ENCODE results near the gene RIMS3. TPM values are rescaled to one million over a fixed set of nuclear protein-coding genes. Genes with fewer than 3 reads are reported as not detected.
"Not testable (repeated sequence)": the region's sequence is repeated elsewhere in the genome, so short reads cannot be mapped to it uniquely, and the experiment has no call there.

Gene RIMS3
- 1.6 TPM for total RNA-seq
- long read RNA-seq, full-length matches to known transcripts, result 2 of 2 reads
- long read RNA-seq, partial matches to known transcripts, result 0 of 2 reads
- long read RNA-seq, other reads (novel, unspliced or antisense), result 0 of 2 reads

DNA sequence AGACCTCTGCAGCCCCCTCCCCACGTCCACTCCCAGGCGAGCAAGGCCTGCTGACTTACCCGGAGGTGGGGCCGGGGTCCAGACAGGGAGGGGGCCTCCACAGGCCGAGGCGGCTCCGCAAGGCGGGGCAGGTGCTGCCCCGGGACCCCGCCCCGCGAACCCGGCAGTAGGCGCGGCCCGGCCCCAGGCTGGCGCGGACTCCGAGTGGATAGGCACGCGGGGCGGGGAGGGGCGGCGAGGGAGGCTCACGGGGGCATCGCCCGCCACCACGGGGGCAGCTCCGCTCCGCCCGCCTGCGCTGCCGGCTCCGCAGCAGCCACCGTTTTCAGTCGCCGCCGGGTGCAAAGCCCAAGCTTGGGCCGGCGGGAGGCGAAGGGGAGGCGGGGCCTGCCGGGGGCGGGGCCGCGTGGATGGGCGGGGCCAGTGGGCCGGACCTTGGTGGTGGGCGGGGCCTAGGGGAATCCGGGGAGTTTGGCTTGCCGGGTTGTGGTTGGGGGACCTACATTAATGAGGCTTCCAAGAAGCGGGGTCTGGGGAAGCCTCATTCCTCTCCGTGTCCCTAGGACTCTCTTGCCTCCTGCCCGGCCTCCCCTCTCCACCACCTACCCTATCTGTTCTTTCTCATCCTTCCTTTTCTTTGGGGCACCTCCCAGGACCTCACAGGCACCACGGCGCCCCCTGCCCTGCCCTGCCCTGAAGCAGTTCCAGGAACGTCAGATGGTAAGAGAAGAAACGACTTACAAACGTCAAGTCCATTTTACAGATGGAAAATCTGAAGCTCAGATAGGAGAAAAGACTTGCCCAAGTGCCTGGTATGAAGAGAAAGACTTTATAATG lies at the start of gene RIMS3:
RIMS3 (minus strand) TSS at position 348 of the 837 bp plus-strand sequence. CDS start 23,757 bp downstream, outside the sequence.
- peak; percentile 91 for ATAC-seq
- intact Hi-C loops (cut with DNase I), result loop anchor here (5.0 kb wide), 1 partner anchor 53 kb away; no protein-coding TSS in a partner anchor
- peak; percentile 90 for DNase-seq (ENCODE audit: missing footprints)

GRCh38 chr1:40712997-40713396 lies 47.5 kb upstream of the RIMS3 start:
- no peak for ATAC-seq
- intact Hi-C loops (cut with DNase I), result no loop called here
- DNase-seq (ENCODE audit: missing footprints), result no peak

DNA sequence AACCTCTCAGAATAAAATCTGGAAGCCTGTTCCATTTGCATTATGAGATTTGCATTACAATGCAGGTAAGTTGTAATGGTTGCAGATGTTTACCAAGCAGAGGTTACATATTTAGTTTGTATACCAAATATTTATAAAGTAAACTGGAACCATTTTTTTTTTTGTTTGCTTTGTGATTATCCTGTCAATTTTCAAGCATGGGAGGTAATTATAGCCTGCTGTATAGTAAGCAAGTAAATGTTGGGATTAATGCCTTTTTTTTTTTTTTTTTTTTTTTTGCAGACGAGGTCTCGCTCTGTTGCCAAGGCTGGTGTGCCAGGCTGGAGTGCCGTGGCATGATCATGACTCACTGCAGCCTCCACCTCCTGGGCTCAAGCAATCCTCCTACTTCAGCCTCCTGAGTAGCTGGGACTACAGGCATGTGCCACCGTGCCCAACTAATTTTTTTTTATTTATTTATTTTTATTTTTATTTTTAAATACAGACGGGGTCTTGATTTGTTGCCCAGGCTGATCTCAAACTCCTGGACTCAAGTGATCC lies 47.0 kb upstream of the RIMS3 start:
- intact Hi-C loops (cut with DNase I), result no loop called here

GRCh38 chr1:40711465-40712404 lies 46.3 kb upstream of the RIMS3 start:
- DNase-seq (ENCODE audit: missing footprints), result no peak
- ATAC-seq, result no peak
- intact Hi-C loops (cut with DNase I), result loop anchor here (2.0 kb wide), 1 partner anchor 57 kb away; no protein-coding TSS in a partner anchor

More for the DNA sequence above, 47.0 kb upstream of the RIMS3 start:
- no peak for ATAC-seq
- no peak for DNase-seq (ENCODE audit: missing footprints)

GRCh38 chr1:40710581-40711315 lies 45.3 kb upstream of the RIMS3 start:
- intact Hi-C loops (cut with DNase I), result loop anchor here (2.0 kb wide), 1 partner anchor 58 kb away; no protein-coding TSS in a partner anchor
- ATAC-seq (no peak), DNase-seq (ENCODE audit: missing footprints) (no peak)

- DNase-seq (ENCODE audit: missing footprints), result no peak
- no peak for ATAC-seq
- intact Hi-C loops (cut with DNase I), result loop anchor here (2.0 kb wide), 2 partner anchors 17 to 59 kb away; no protein-coding TSS in a partner anchor
Measured at GRCh38 chr1:40709802-40710278, 44.4 kb upstream of the RIMS3 start.

GRCh38 chr1:40709100-40709801 lies 43.8 kb upstream of the RIMS3 start:
- intact Hi-C loops (cut with DNase I), result loop anchor here (2.0 kb wide), 1 partner anchor 16 kb away; no protein-coding TSS in a partner anchor
- DNase-seq (ENCODE audit: missing footprints), result peak; percentile 67
- peak; percentile 96 for ATAC-seq

GRCh38 chr1:40708750-40709099 lies 43.2 kb upstream of the RIMS3 start:
- DNase-seq (ENCODE audit: missing footprints) (no peak), ATAC-seq (peak; percentile 56)
- intact Hi-C loops (cut with DNase I), result loop anchor here (2.0 kb wide), 1 partner anchor 16 kb away; no protein-coding TSS in a partner anchor

DNA sequence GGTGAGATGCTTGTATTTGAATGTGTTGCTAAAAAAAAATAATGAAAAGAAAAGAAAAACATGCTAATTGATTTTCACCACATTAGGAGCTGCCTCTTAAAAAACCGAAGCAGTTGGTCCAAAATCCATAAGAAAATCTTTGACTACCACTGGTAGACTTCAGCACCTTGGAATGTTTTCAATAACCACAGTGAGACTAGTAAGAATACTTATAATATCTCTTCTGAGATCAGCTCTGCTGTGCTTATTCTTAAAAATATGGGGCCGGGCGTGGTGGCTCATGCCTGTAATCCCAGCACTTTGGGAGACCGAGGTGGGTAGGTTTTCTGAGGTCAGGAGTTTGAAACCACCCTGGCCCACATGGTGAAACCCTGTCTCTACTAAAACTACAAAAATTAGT lies 41.1 kb upstream of the RIMS3 start:
- ATAC-seq (no peak), DNase-seq (ENCODE audit: missing footprints) (no peak)
- intact Hi-C loops (cut with DNase I), result no loop called here

DNA sequence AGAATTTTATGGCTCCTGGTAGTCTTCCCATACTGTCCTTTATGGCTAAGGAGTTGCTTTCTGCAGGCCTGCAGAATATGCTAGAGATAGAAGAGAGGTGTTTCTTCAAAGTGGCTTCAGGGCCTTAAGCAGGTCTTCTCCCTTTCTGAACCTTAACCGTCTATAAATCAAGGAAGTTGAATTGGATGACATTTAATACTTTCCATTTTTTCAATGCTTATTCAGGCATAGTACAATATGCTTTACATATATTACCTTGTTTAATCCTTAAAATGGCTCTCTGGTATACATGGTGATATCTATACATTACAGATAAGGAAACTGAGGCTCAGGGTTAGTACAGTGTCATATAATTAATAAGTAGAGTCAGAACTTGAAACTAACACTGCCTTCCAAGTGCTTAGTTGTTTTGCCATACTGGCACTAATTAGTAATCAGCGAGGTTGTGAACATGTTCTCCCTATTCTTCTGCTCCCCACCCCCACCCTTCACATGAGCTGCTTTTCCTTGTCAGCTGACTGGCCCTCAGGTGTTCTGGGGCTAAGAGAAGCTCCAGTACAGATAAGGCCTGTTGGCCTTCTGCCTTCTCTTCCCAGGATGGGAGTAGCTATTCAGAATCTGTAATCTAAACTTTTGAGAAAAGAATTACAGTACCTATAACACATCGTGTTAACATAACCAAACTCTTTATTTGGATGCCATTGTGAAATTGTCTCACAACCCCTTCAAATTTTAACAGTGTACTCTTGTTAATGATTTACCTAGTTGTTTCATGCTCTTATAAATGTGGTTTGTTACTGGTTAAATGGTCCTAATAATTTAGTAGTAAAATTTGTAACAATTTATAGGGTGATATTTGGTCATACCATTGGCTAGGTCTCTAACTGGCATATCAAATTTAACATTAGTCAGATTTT lies 39.6 kb upstream of the RIMS3 start:
- ATAC-seq, result no peak
- intact Hi-C loops (cut with DNase I), result no loop called here

DNA sequence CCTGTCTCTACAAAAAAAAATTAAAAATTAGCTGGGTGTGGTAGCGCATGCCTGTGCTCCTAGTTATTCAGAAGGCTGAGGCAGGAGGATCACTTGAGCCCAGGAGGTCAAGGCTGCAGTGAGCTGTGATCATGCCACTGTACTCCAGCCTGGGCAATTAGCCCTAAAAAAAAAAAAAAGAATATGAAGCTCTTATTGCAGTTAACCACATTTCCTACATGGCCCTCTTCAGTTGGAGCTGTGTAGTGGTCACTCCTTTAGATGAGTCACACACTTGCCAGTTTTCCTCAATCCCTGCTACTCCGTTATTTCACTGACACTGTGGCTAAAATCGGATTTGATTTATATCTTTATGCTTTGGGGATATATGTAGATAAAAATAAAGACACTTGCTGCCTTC lies 37.8 kb upstream of the RIMS3 start:
- no peak for DNase-seq (ENCODE audit: missing footprints)
- intact Hi-C loops (cut with DNase I), result no loop called here
- no peak for ATAC-seq

More for the DNA sequence above, 39.6 kb upstream of the RIMS3 start:
- no peak for DNase-seq (ENCODE audit: missing footprints)

- ATAC-seq; intact Hi-C loops (cut with DNase I); DNase-seq (ENCODE audit: missing footprints): not testable (repeated sequence)
Measured at GRCh38 chr1:40702810-40703209, 37.3 kb upstream of the RIMS3 start.

DNA sequence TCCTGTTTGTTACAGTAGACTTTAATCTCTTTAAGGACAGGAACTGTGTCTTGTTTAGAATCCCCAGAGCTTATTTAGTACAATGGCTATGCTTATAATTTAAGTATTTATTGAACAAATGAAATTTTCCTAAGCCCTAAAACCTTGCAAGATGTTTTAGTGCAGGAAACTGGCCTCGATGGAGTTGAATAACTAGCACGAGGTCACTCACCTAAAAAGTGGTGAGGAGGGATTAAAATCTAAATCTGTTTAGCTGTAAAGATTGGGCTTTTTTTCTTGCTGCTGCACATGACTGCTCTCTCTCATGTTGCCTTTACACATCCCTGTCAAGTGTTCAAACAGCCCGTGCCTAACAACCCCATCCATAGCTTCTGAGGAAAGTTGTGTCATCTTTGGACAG lies 36.2 kb upstream of the RIMS3 start:
- DNase-seq (ENCODE audit: missing footprints), result no peak
- intact Hi-C loops (cut with DNase I), result no loop called here
- no peak for ATAC-seq

DNA sequence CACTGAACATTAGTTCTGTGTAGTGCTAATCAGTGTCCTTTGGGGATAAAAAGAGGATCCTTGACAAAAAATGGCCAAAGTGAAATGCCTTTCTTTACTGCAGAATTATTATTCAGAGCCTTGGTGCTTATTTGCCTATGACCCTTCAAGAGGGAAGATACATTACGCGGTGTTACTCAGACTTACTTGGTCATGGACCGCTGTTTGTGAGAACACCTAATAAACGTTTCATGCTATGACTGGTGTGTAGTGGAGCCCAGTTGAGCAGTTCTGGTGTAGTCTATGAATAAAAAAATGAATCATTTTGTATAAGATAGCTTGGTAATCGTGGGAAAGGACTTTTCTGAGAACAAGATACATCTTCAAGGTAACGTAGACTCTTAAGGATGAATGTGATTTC lies 34.3 kb upstream of the RIMS3 start:
- DNase-seq (ENCODE audit: missing footprints), result no peak
- no peak for ATAC-seq
- intact Hi-C loops (cut with DNase I), result no loop called here

GRCh38 chr1:40697436-40697835 lies 32.0 kb upstream of the RIMS3 start:
- intact Hi-C loops (cut with DNase I), result no loop called here
- DNase-seq (ENCODE audit: missing footprints) (no peak), ATAC-seq (no peak)

GRCh38 chr1:40696294-40696693 lies 30.8 kb upstream of the RIMS3 start:
- DNase-seq (ENCODE audit: missing footprints), result no peak
- intact Hi-C loops (cut with DNase I), result no loop called here
- ATAC-seq, result no peak
